HepG2 (cell line): ENCODE measurements around the gene OGFR. TPM values are rescaled to one million over a fixed set of nuclear protein-coding genes. Genes with fewer than 3 reads are reported as not detected.

Experiments
- DPF2 ChIP-seq: sonication (generic); formaldehyde crosslinking; IDR thresholded peaks from 2 replicates; pipeline ENCODE4 v1.4.0; 2020; ENCODE audit warnings: mild to moderate bottlenecking, low read depth, missing genetic modification reagents, borderline replicate concordance
- FOXK1 ChIP-seq: sonication (generic); formaldehyde crosslinking; IDR thresholded peaks from 2 replicates; pipeline ENCODE4 v1.4.0; 2020; ENCODE audit warnings: low read depth, missing genetic modification reagents, borderline replicate concordance
- FOXP1 ChIP-seq, 2 experiments: fragments of 450-650 bp in 1 of 2; IDR thresholded peaks; 2 replicates each; pipeline ENCODE4 v1.6.1; 2017 to 2018; ENCODE audit warnings: antibody characterized with exemption in 1 of 2
- GFI1 ChIP-seq: sonication (generic); formaldehyde crosslinking; IDR thresholded peaks from 2 replicates; pipeline ENCODE4 v1.5.0; 2020; ENCODE audit warnings: missing genetic modification reagents, mild to moderate bottlenecking, borderline replicate concordance
- MED1 ChIP-seq: sonication (generic); formaldehyde crosslinking; IDR thresholded peaks from 2 replicates; pipeline ENCODE4 v1.4.0; 2020; ENCODE audit warnings: missing genetic modification reagents
- NCOA1 ChIP-seq: sonication (generic); formaldehyde crosslinking; IDR thresholded peaks from 2 replicates; pipeline ENCODE4 v1.9.0; 2021; ENCODE audit warnings: missing genetic modification reagents
- NCOA5 ChIP-seq: sonication (generic); formaldehyde crosslinking; IDR thresholded peaks from 2 replicates; pipeline ENCODE4 v1.4.0; 2020; ENCODE audit warnings: missing genetic modification reagents
- NR2F2 ChIP-seq: IDR thresholded peaks from 2 replicates; pipeline ENCODE4 v1.6.1; 2012; ENCODE audit warnings: low read depth, inconsistent platforms, borderline replicate concordance
- PHB2 ChIP-seq: fragments of 450-650 bp; IDR thresholded peaks from 2 replicates; pipeline ENCODE4 v1.6.1; 2018; ENCODE audit not compliant: partially characterized antibody
- PHF20 ChIP-seq: sonication (generic); formaldehyde crosslinking; IDR thresholded peaks from 2 replicates; pipeline ENCODE4 v1.5.0; 2020; ENCODE audit warnings: mild to moderate bottlenecking, missing genetic modification reagents
- REPIN1 ChIP-seq: sonication (generic); formaldehyde crosslinking; IDR thresholded peaks from 2 replicates; pipeline ENCODE4 v1.8.0; 2022; ENCODE audit warnings: missing genetic modification reagents, low read depth, mild to moderate bottlenecking, borderline replicate concordance
- SNAI1 ChIP-seq: sonication (generic); formaldehyde crosslinking; IDR thresholded peaks from 2 replicates; pipeline ENCODE4 v1.5.0; 2020; ENCODE audit warnings: mild to moderate bottlenecking, missing genetic modification reagents, borderline replicate concordance
- TBX2 ChIP-seq: sonication (generic); formaldehyde crosslinking; IDR thresholded peaks from 2 replicates; pipeline ENCODE4 v1.5.0; 2020; ENCODE audit warnings: missing genetic modification reagents, mild to moderate bottlenecking, borderline replicate concordance
- U2AF2 ChIP-seq: fragments of 200-400 bp; formaldehyde crosslinking; IDR thresholded peaks from 2 replicates; pipeline ENCODE4 v1.6.1; 2017; ENCODE audit warnings: low read depth, mild to moderate bottlenecking, low read length
- ZNF20 ChIP-seq: sonication (generic); formaldehyde crosslinking; IDR thresholded peaks from 2 replicates; pipeline ENCODE4 v1.4.0; 2020; ENCODE audit warnings: mild to moderate bottlenecking, moderate library complexity, missing genetic modification reagents
- ZNF549 ChIP-seq: sonication (generic); formaldehyde crosslinking; IDR thresholded peaks from 2 replicates; pipeline ENCODE4 v1.5.0; 2020; ENCODE audit warnings: missing genetic modification reagents
- ZNF564 ChIP-seq: sonication (generic); formaldehyde crosslinking; IDR thresholded peaks from 2 replicates; pipeline ENCODE4 v1.8.1; 2023; ENCODE audit warnings: mild to moderate bottlenecking, missing genetic modification reagents
- ZNF674 ChIP-seq: sonication (generic); formaldehyde crosslinking; IDR thresholded peaks from 2 replicates; pipeline ENCODE4 v1.5.0; 2020; ENCODE audit warnings: low read depth, mild to moderate bottlenecking, missing genetic modification reagents
- polyA plus RNA-seq, 8 experiments: library from polyadenylated mRNA; depleted of rRNA in 3 of 8; stranded (reverse) in 7 of 8; unstranded in 1 of 8; fragments of >200 nt; fragmentation: Illumina TruSeq in 4 of 8; extraction: Trizol in 4 of 8; gene quantifications; 2 replicates each; pipeline versions ENCODE4 v1.2.1 to v1.2.3, GENCODE V29; 2011 to 2016; ENCODE audit warnings: low read depth in 4 of 8, missing spikeins in 1 of 8, mixed read lengths in 1 of 8; ENCODE audit not compliant: insufficient read depth in 1 of 8
- total RNA-seq, 5 experiments: library from RNA; depleted of rRNA; stranded (reverse); fragments of >200 nt; fragmentation: Illumina TruSeq; extraction: Trizol; gene quantifications; 2 replicates each; pipeline ENCODE4 v1.2.3, GENCODE V29; 2016; ENCODE audit warnings: low read depth in 1 of 5
- TF ChIP-seq, protein P1 (sequence below): sonication (generic); formaldehyde crosslinking; IDR thresholded peaks from 2 replicates; pipeline ENCODE4 v1.4.0; 2020; ENCODE audit warnings: mild to moderate bottlenecking, missing genetic modification reagents
- TF ChIP-seq, protein P2 (sequence below): IDR thresholded peaks from 2 replicates; pipeline ENCODE4 v1.6.1; 2016; ENCODE audit warnings: missing compliant biosample characterization, missing genetic modification reagents, borderline replicate concordance
- TF ChIP-seq, protein P3 (sequence below): sonication (generic); formaldehyde crosslinking; conservative IDR thresholded peaks from 2 replicates; pipeline ENCODE4 v1.4.0; 2020; ENCODE audit warnings: mild to moderate bottlenecking, missing genetic modification reagents, moderate library complexity
- TF ChIP-seq, protein P4 (sequence below): sonication (generic); formaldehyde crosslinking; IDR thresholded peaks from 2 replicates; pipeline ENCODE4 v1.5.1; 2020; ENCODE audit warnings: missing genetic modification reagents, mild to moderate bottlenecking, borderline replicate concordance
- TF ChIP-seq, protein P5 (sequence below): IDR thresholded peaks from 2 replicates; pipeline ENCODE4 v1.6.1; 2016; ENCODE audit warnings: control low read depth

Gene OGFR
- total and polyA plus RNA-seq, 2 of the 13 experiments (the other 11 are each of a cell fraction or from before 2014, with no cell fraction given) = 47.7 to 81.8 TPM

DNA sequence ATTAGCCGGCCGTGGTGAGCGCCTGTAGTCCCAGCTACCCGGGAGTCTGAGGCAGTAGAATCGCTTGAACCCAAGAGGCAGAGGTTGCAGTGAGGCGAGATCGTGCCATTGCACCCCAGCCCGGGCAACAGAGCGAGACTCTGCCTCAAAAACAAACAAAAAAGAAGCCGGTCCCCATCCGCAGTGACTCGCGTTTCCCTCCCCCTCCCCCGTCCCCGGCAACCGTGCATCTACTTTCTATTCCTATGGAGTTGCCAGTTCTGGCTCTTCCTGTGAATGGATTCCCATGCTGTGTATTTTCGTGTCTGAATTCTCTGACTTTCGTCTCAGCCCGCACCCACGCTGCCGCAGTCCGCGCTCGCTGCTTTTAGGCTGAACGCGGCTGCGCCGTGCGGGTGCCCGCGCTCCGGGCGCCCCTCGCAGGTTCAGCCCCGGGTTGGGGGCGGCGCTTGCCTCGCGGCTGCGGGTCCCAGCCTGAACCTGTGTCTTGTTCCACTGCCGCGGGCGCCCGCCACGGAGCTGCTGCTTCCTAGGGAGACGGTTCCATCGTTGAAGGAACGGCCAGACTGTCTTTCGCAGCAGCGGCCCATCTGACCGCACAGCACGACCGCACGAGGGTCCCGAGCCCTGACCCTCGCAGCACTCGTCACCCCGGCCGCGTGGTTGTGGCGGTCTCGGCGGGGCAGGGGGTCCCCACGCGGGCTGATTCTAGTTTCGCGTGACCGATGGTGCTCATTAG lies 9.4 kb upstream of the OGFR start (continued):
- peak; percentile 95 for TF ChIP-seq REPIN1 (CRISPR knock-in tag)
- TF ChIP-seq, protein P1, sequence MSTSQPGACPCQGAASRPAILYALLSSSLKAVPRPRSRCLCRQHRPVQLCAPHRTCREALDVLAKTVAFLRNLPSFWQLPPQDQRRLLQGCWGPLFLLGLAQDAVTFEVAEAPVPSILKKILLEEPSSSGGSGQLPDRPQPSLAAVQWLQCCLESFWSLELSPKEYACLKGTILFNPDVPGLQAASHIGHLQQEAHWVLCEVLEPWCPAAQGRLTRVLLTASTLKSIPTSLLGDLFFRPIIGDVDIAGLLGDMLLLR (CRISPR knock-in tag) = peak; percentile 30; the same call in 1 of the 2 replicates
- TF ChIP-seq FOXP1 (IDR thresholded peaks at IDR 0.05) = no peak
- TF ChIP-seq FOXP1 (CRISPR knock-in tag; IDR thresholded peaks at IDR 0.05) = no peak
- TF ChIP-seq NR2F2 = no peak; the same call in 1 of the 2 replicates
- no peak for TF ChIP-seq U2AF2
- TF ChIP-seq, protein P2, sequence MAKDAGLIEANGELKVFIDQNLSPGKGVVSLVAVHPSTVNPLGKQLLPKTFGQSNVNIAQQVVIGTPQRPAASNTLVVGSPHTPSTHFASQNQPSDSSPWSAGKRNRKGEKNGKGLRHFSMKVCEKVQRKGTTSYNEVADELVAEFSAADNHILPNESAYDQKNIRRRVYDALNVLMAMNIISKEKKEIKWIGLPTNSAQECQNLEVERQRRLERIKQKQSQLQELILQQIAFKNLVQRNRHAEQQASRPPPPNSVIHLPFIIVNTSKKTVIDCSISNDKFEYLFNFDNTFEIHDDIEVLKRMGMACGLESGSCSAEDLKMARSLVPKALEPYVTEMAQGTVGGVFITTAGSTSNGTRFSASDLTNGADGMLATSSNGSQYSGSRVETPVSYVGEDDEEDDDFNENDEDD (CRISPR knock-in tag) = peak; percentile 82
- TF ChIP-seq, protein P3, sequence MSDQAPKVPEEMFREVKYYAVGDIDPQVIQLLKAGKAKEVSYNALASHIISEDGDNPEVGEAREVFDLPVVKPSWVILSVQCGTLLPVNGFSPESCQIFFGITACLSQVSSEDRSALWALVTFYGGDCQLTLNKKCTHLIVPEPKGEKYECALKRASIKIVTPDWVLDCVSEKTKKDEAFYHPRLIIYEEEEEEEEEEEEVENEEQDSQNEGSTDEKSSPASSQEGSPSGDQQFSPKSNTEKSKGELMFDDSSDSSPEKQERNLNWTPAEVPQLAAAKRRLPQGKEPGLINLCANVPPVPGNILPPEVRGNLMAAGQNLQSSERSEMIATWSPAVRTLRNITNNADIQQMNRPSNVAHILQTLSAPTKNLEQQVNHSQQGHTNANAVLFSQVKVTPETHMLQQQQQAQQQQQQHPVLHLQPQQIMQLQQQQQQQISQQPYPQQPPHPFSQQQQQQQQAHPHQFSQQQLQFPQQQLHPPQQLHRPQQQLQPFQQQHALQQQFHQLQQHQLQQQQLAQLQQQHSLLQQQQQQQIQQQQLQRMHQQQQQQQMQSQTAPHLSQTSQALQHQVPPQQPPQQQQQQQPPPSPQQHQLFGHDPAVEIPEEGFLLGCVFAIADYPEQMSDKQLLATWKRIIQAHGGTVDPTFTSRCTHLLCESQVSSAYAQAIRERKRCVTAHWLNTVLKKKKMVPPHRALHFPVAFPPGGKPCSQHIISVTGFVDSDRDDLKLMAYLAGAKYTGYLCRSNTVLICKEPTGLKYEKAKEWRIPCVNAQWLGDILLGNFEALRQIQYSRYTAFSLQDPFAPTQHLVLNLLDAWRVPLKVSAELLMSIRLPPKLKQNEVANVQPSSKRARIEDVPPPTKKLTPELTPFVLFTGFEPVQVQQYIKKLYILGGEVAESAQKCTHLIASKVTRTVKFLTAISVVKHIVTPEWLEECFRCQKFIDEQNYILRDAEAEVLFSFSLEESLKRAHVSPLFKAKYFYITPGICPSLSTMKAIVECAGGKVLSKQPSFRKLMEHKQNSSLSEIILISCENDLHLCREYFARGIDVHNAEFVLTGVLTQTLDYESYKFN = no peak; the same call in 1 of the 2 replicates
- TF ChIP-seq ZNF564 = peak; percentile 66; the same call in 1 of the 2 replicates
- TF ChIP-seq DPF2 (CRISPR knock-in tag) = peak; percentile 61; the same call in 1 of the 2 replicates
- peak; percentile 79; the same call in 1 of the 2 replicates for TF ChIP-seq ZNF20 (CRISPR knock-in tag)
- no peak for TF ChIP-seq NCOA5 (CRISPR knock-in tag)
- no peak; the same call in 1 of the 2 replicates for TF ChIP-seq FOXK1 (CRISPR knock-in tag)
- no peak for TF ChIP-seq PHF20
- TF ChIP-seq TBX2 (CRISPR knock-in tag) = peak; percentile 79
- no peak for TF ChIP-seq ZNF549 (CRISPR knock-in tag)
- TF ChIP-seq, protein P4, sequence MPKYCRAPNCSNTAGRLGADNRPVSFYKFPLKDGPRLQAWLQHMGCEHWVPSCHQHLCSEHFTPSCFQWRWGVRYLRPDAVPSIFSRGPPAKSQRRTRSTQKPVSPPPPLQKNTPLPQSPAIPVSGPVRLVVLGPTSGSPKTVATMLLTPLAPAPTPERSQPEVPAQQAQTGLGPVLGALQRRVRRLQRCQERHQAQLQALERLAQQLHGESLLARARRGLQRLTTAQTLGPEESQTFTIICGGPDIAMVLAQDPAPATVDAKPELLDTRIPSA (CRISPR knock-in tag) = no peak; the same call in 1 of the 2 replicates
- TF ChIP-seq ZNF674 (CRISPR knock-in tag) = 0 out of 2 replicates have a peak, but pooled peaks have one; percentile 76
- no peak for TF ChIP-seq NCOA1 (CRISPR knock-in tag)
- 0 out of 2 replicates have a peak, but pooled peaks have one; percentile 37 for TF ChIP-seq GFI1 (CRISPR knock-in tag)
- TF ChIP-seq SNAI1 (CRISPR knock-in tag) = no peak; the same call in 1 of the 2 replicates
- peak; percentile 77 for TF ChIP-seq MED1 (CRISPR knock-in tag)
- TF ChIP-seq, protein P5, sequence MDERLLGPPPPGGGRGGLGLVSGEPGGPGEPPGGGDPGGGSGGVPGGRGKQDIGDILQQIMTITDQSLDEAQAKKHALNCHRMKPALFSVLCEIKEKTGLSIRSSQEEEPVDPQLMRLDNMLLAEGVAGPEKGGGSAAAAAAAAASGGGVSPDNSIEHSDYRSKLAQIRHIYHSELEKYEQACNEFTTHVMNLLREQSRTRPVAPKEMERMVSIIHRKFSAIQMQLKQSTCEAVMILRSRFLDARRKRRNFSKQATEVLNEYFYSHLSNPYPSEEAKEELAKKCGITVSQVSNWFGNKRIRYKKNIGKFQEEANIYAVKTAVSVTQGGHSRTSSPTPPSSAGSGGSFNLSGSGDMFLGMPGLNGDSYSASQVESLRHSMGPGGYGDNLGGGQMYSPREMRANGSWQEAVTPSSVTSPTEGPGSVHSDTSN (CRISPR knock-in tag) = no peak
- TF ChIP-seq PHB2 = no peak
